Coronary artery (tissue), 2 donors: ENCODE measurements around the gene WDFY4.

Source experiments
- DNase-seq: peaks from one replicate; pipeline ENCODE4 v3.0.0-alpha.2; 2017; ENCODE audit warnings: low spot score
- H3K27ac ChIP-seq, 2 donors: fragments of 200-600 bp; sonication (generic); one replicate each; pipeline ENCODE4 v1.5.1; 2016 to 2019
- H3K4me3 ChIP-seq: fragments of 200-600 bp; sonication (generic); 2 replicates; pipeline ENCODE4 v1.5.1; 2016; ENCODE audit warnings: mild to moderate bottlenecking, moderate library complexity
- CTCF ChIP-seq: fragments of 200-600 bp; sonication (generic); IDR thresholded peaks from one replicate; pipeline ENCODE4 v1.5.1; 2019; ENCODE audit warnings: antibody characterized with exemption

Gene WDFY4

DNA sequence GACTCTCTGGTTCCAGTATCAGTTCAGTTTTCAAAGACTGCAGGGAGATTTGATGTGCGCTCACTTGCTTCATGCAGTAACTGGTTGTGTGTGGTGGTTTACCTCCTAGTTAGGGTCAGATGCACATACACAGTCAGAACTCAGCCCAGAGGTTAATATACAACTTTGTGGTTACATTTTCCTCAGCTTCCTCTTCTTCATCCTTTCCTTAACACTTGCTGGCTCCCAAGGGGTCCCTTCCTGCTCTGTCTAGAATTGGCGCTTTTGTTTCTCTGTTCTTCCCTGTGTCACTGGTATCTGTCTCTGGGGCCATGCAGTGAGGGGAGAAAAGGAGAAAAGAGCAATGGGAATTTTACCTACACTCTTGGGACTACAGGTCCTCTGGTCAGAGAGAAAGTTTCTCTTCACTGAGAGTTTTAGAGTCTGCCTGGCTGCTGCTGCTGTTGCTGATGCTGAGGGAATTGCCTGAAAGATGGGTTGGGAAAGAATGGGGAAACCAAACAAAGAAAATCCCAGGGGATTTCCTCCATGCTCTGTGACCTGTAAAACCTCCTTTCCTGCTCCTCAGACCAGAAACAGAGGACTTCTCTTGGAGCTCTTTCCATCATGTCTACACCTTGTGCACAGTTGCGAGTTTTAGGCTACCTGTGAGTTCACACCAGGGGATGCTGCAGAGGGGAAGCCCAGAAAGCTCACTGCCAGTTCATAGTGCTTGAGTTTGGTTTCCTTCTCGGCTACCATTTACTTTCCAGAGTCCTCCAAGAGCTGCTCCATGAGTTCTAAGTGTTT is 74.6 kb downstream of the WDFY4 start:
- no peak overlapping the region for H3K4me3 ChIP-seq
- no peak overlapping the region for H3K27ac ChIP-seq
- no peak for DNase-seq
- TF ChIP-seq CTCF: no peak

- no peak for DNase-seq
- H3K4me3 ChIP-seq: no peak overlapping the region
- H3K27ac ChIP-seq: no peak overlapping the region
- TF ChIP-seq CTCF: no peak
Observed at GRCh38 chr10:48760983-48761382, 76.3 kb downstream of the WDFY4 start.

GRCh38 chr10:48762064-48763042 is 77.7 kb downstream of the WDFY4 start:
- peak overlapping the region in 1 of 2 donors; percentile 4 for H3K27ac ChIP-seq
- H3K4me3 ChIP-seq: no peak overlapping the region
- no peak for DNase-seq
- TF ChIP-seq CTCF: no peak

GRCh38 chr10:48763403-48763965 is 78.8 kb downstream of the WDFY4 start:
- TF ChIP-seq CTCF: no peak
- Histone ChIP-seq H3K4me3 (no peak overlapping the region), H3K27ac (no peak overlapping the region)
- DNase-seq: no peak

DNA sequence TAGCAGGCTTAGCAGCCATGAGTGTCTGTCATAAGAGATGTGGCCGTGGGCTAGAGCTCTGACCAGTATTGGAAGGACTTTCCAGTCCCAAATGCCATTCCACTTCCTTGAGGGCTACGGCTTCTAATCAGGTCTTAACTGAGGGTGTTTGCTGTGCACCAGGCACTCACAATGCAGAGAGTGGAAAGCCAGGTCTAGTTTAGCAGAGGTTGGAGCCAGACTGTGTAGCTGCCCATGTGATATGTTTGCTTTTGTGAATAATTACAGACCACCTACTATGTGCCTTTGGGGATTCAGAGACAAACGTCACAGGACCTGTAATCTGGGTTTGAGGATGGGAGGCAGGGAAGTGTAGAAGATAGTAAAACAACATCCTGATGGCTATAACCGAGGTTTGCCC is 79.8 kb downstream of the WDFY4 start:
- DNase-seq: no peak
- Histone ChIP-seq H3K27ac (no peak overlapping the region), H3K4me3 (no peak overlapping the region)
- TF ChIP-seq CTCF: no peak

GRCh38 chr10:48765039-48765438 is 80.4 kb downstream of the WDFY4 start:
- no peak for TF ChIP-seq CTCF
- no peak for DNase-seq
- Histone ChIP-seq H3K27ac (no peak overlapping the region), H3K4me3 (no peak overlapping the region)
